T-helper 1 cell (primary cell): Measurements from ENCODE around the gene FGF4.
"Not testable (repeated sequence)": the region's sequence is repeated elsewhere in the genome, so short reads cannot be mapped to it uniquely, and the experiment has no call there.

Experiments used
- DNase-seq, 5 donors: peaks; one replicate each; pipeline ENCODE4 v3.0.0-alpha.2; 2012 to 2020

FGF4 gene

GRCh38 chr11:69773626-69774353, 1.4 kb downstream of the FGF4 start:
- no peak for DNase-seq

- DNase-seq: no peak
These were observed 3.7 kb downstream of the FGF4 start for GRCh38 chr11:69771466-69771865.

- DNase-seq: no peak
These were observed 4.6 kb downstream of the FGF4 start for GRCh38 chr11:69770540-69770939.

GRCh38 chr11:69765498-69765995, 9.6 kb downstream of the FGF4 start:
- no peak for DNase-seq

- not testable (repeated sequence) for DNase-seq
These were observed 10.2 kb downstream of the FGF4 start for GRCh38 chr11:69764918-69765317.

- no peak for DNase-seq
These were observed 14.8 kb downstream of the FGF4 start for GRCh38 chr11:69760319-69760718.

GRCh38 chr11:69752890-69753289, 22.3 kb downstream of the FGF4 start:
- no peak for DNase-seq

GRCh38 chr11:69750875-69751597, 24.1 kb downstream of the FGF4 start:
- DNase-seq: no peak

GRCh38 chr11:69750108-69750850, 24.9 kb downstream of the FGF4 start:
- no peak for DNase-seq

GRCh38 chr11:69748637-69749036, 26.5 kb downstream of the FGF4 start:
- DNase-seq: no peak

- DNase-seq: no peak
These were observed 28.1 kb downstream of the FGF4 start for GRCh38 chr11:69746752-69747742.

GRCh38 chr11:69746140-69746539, 29.0 kb downstream of the FGF4 start:
- DNase-seq: no peak

- no peak for DNase-seq
These were observed 29.9 kb downstream of the FGF4 start for GRCh38 chr11:69745201-69745600.

GRCh38 chr11:69744435-69744834, 30.7 kb downstream of the FGF4 start:
- DNase-seq: no peak

- no peak for DNase-seq
These were observed 40.3 kb downstream of the FGF4 start for GRCh38 chr11:69734841-69735240.

- no peak for DNase-seq
These were observed 40.8 kb downstream of the FGF4 start for GRCh38 chr11:69734367-69734766.

GRCh38 chr11:69732910-69733309, 42.2 kb downstream of the FGF4 start:
- DNase-seq: no peak

- DNase-seq: no peak
These were observed 44.0 kb downstream of the FGF4 start for GRCh38 chr11:69731110-69731509.

GRCh38 chr11:69730500-69730899, 44.6 kb downstream of the FGF4 start:
- no peak for DNase-seq

GRCh38 chr11:69729252-69729651, 45.9 kb downstream of the FGF4 start:
- no peak for DNase-seq

GRCh38 chr11:69727266-69727665, 47.9 kb downstream of the FGF4 start:
- DNase-seq: no peak

- DNase-seq: no peak
These were observed 48.7 kb downstream of the FGF4 start for GRCh38 chr11:69726481-69726880.
